COLO668 (cell line): ENCODE data around the gene PARP1.

Experiments used
- DNase-seq: peaks from one replicate; lab custom pipeline; 2025; ENCODE audit not compliant: unreplicated experiment; lab: John Stamatoyannopoulos, UW

PARP1 gene

DNA sequence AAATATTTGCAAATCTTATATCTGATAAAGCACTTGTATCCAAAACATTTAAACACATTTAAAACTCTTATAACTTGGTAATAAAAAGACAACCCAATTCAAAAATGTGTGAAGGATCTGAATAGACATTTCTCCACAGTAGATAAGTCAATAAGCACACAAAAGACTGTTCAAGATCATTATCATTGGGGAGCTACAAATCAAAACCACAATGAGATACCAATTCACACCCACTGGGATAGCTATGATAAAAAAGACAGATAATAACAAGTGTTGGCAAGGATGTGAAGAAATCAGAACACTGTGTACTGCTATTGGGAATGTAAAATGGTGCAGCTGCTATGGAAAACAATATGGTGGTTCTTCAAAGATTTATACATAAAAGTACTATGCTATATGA lies 93.8 kb downstream of the PARP1 start:
- no peak for DNase-seq

GRCh38 chr1:226312065-226312464 lies 95.8 kb downstream of the PARP1 start:
- no peak for DNase-seq

GRCh38 chr1:226311376-226311775 lies 96.5 kb downstream of the PARP1 start:
- no peak for DNase-seq
